LNCAP (cell line): Measurements from ENCODE around the gene MRPS18B.
A peak's percentile ranks its signal among the peaks of the same experiment; 100 is the strongest.

Experiments used
- CTCF ChIP-seq: fragments of 450-650 bp; IDR thresholded peaks from 2 replicates; pipeline ENCODE4 v1.5.1; 2017; ENCODE audit warnings: mild to moderate bottlenecking

MRPS18B gene

DNA sequence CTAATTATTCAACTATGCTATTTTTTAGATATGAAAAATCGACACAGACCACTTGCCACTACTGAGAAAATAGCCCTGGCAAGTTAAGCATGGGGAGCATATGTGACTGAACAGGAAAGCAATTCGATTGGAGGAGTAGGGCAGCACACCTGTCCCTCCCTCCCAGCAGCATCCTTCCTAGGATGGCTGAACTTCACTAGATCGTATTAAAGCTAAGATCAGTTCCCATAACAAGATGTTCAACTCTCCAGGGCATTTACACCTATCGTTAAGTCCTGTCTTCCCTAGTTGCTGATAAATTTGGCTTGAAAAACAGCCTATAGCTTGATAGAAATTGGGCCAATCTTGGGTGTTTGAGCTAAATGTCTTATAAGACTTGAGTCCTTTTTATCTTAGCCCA, 7.6 kb upstream of the MRPS18B start:
- no peak for TF ChIP-seq CTCF

DNA sequence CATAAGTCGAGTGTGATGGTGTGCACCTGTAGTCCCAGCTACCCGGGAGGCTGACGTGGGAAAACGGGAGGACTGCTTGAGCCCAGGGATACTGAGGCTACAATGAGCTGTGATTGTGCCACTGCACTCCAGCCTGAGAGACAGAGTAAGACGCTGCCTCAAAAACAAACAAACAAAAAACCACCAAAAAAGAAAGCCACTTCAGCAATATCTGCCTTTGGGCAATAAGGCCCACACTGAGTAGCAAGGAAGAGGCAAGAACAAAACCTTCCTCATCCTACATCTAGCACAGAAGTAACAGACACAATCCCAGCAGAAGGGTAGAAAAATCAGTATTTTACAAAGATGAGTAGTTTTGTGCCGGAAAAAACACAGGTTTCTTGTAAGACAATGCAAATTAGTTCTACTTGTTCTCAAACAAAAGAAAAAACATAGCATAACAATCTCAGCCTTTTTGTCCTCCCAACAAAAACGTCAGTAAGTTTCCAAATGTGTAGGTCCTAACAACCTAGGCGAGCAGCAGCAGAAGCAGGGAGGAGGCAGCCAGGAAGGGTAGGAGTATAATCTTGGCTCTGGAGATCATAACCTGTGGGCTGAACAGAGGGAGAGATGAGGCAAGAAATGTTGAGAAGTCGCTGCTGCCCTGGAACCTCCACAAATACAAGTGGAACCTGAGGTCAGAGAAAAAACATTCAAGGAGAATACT, 6.3 kb upstream of the MRPS18B start:
- no peak for TF ChIP-seq CTCF

GRCh38 chr6:30611856-30612194, 5.8 kb upstream of the MRPS18B start:
- no peak for TF ChIP-seq CTCF

DNA sequence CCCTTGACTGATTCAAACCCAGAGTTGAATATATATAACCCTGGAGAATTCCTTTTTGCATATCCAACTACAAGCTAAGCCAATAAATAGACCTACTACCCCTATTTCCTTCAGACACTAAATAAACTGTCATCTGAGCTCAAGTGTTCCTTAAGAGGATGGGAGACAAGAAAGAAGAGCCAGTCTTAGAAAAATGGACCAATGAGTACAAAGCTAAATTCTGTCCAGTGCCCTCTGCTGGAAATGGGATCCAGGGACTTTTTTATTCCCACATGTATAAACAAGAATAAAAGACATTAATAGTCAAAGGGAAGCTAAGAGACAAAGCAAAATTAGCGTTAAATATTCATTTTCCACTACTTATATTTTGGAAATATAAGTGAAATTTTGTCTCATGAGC, 5.4 kb upstream of the MRPS18B start:
- peak; percentile 40; the same call in 1 of the 2 replicates for TF ChIP-seq CTCF

- no peak for TF ChIP-seq CTCF
These were observed 4.9 kb upstream of the MRPS18B start for GRCh38 chr6:30612687-30613248.

- no peak for TF ChIP-seq CTCF
These were observed 4.2 kb upstream of the MRPS18B start for GRCh38 chr6:30613251-30614043.

DNA sequence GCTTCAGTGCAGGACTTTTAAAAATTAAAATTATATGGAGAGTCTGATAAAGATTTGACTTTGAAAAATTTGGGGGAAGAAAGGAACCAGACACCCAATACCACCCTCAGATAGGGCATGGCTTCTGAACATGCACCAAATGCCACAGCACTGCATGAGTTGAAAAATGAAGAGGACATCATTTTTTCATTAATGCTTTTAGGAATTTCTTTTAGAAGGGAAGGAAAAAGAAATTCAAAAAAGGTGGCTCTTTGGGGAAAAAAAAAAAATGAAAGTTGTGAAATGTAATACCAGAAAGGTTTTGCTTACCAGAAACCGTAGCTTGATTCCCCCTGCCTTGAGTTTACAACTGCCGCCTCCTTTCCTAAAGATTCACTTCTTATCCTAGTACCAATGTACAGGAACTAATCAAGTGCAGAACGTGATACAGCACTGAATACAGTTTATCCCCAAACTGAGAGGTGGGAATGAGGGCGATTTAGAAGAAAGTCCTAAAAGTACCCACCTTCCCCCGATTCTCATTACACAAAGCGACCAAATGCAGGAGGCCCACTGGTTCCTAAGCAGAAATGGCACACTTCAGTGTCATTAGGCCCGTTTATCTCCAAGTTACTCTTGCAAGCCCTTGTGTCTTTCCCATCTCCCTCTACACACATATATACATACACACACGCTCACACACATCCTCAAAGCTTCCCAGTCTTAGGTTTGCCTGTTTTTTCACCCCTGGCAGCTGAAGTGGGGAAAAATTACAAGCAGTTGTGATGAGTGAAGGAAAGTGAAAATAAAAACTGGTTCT, 3.4 kb upstream of the MRPS18B start:
- TF ChIP-seq CTCF: no peak
